SK-N-SH (cell line): ENCODE results near the gene SERPINA1. TPM values are rescaled to one million over a fixed set of nuclear protein-coding genes. Genes with fewer than 3 reads are reported as not detected.

Source experiments
- CTCF ChIA-PET: fragments of 300-600, 350-600 bp; formaldehyde crosslinking; extraction: SDS; loops from one replicate; lab custom pipeline; 2021; lab: Yijun Ruan, JAX
- POLR2A ChIA-PET: fragments of 350-600 bp; sonication (Branson Sonifier 250); formaldehyde crosslinking; extraction: SDS; loops from one replicate; lab custom pipeline; 2020; ENCODE audit warnings: antibody characterized with exemption, inconsistent platforms; lab: Yijun Ruan, JAX
- DNase-seq: peaks from one replicate; pipeline ENCODE4 v3.0.0; 2012
- H2AFZ ChIP-seq: fragments of 200-600 bp; sonication (generic); 2 replicates; pipeline ENCODE4 v1.8.1; 2016; ENCODE audit warnings: antibody characterized with exemption, mild to moderate bottlenecking, low read depth
- H3F3A ChIP-seq: fragments of 200-600 bp; sonication (generic); replicated peaks from 2 replicates; pipeline ENCODE3; 2016; ENCODE audit warnings: antibody characterized with exemption, mild to moderate bottlenecking; ENCODE audit not compliant: insufficient read depth
- H3K27ac ChIP-seq, 2 experiments: fragments of 200-500 bp in 1 of 2; fragments of 200-600 bp in 1 of 2; sonication (Bioruptor generic) in 1 of 2; sonication (generic), shearing (Covaris generic) in 1 of 2; 2 replicates each; pipeline versions ENCODE4 v1.5.1 to v1.6.1; 2014 to 2016; ENCODE audit warnings: low read depth in 2 of 2, inconsistent platforms in 1 of 2, low read length in 1 of 2, mild to moderate bottlenecking in 1 of 2, mixed read lengths in 1 of 2
- H3K27me3 ChIP-seq: fragments of 200-600 bp; sonication (generic), shearing (Covaris generic); 2 replicates; pipeline ENCODE4 v1.6.1; 2016; ENCODE audit warnings: mixed run types; ENCODE audit not compliant: insufficient read depth
- H3K36me3 ChIP-seq, 2 experiments: fragments of 200-500 bp in 1 of 2; fragments of 200-600 bp in 1 of 2; sonication (Bioruptor generic) in 1 of 2; sonication (generic) in 1 of 2; replicated peaks in 1 of 2; 2 replicates each; pipeline versions ENCODE3 to v1.5.1; 2014 to 2016; ENCODE audit warnings: low read length in 1 of 2, mild to moderate bottlenecking in 1 of 2; ENCODE audit not compliant: insufficient read depth in 2 of 2, control insufficient read depth in 1 of 2
- H3K4me1 ChIP-seq, 2 experiments: fragments of 200-500 bp in 1 of 2; fragments of 200-600 bp in 1 of 2; sonication (Bioruptor generic) in 1 of 2; sonication (generic), shearing (Covaris generic) in 1 of 2; 2 replicates each; pipeline versions ENCODE4 v1.5.1 to v1.6.1; 2014 to 2016; ENCODE audit warnings: low read depth in 1 of 2, low read length in 1 of 2, mixed run types in 1 of 2; ENCODE audit not compliant: insufficient read depth in 2 of 2, control insufficient read depth in 1 of 2
- H3K4me2 ChIP-seq: fragments of 200-600 bp; sonication (generic), shearing (Covaris generic); 2 replicates; pipeline ENCODE4 v1.6.1; 2017; ENCODE audit warnings: mixed run types
- H3K4me3 ChIP-seq, 2 experiments: fragments of 200-500 bp in 1 of 2; fragments of 200-600 bp in 1 of 2; sonication (Bioruptor generic) in 1 of 2; sonication (generic), shearing (Covaris generic) in 1 of 2; 2 replicates each; pipeline versions ENCODE4 v1.5.1 to v1.8.1; 2014 to 2016; ENCODE audit warnings: low read depth in 2 of 2, inconsistent platforms in 1 of 2, low read length in 1 of 2, mild to moderate bottlenecking in 1 of 2, mixed read lengths in 1 of 2, moderate library complexity in 1 of 2
- H3K79me2 ChIP-seq: fragments of 200-600 bp; sonication (generic); 2 replicates; pipeline ENCODE4 v1.8.1; 2017; ENCODE audit warnings: mild to moderate bottlenecking; ENCODE audit not compliant: insufficient read depth
- H3K9ac ChIP-seq: fragments of 200-600 bp; sonication (generic); 2 replicates; pipeline ENCODE4 v1.6.1; 2017; ENCODE audit warnings: mixed run types
- H3K9me2 ChIP-seq: fragments of 200-600 bp; sonication (generic); 2 replicates; pipeline ENCODE4 v1.6.1; 2017; ENCODE audit warnings: mixed run types
- H3K9me3 ChIP-seq: fragments of 200-600 bp; sonication (generic); 2 replicates; pipeline ENCODE4 v1.6.1; 2017; ENCODE audit warnings: mixed run types, mild to moderate bottlenecking, moderate library complexity
- H4K20me1 ChIP-seq: fragments of 200-600 bp; sonication (generic); 2 replicates; pipeline ENCODE4 v1.6.1; 2017; ENCODE audit warnings: mild to moderate bottlenecking, mixed run types; ENCODE audit not compliant: insufficient read depth
- CHD2 ChIP-seq: fragments of 150-350 bp; IDR thresholded peaks from 2 replicates; pipeline ENCODE4 v1.6.1; 2018; ENCODE audit warnings: low read length; ENCODE audit not compliant: partially characterized antibody
- CTCF ChIP-seq: fragments of 200-600 bp; sonication (generic); IDR thresholded peaks from 2 replicates; pipeline ENCODE4 v1.6.1; 2017; ENCODE audit warnings: antibody characterized with exemption, mild to moderate bottlenecking, moderate library complexity
- ELF1 ChIP-seq: IDR thresholded peaks from 2 replicates; pipeline ENCODE4 v1.4.0; 2012
- EZH2phosphoT487 ChIP-seq: fragments of 200-600 bp; sonication (generic); IDR thresholded peaks from 2 replicates; pipeline ENCODE4 v1.6.1; 2017; ENCODE audit warnings: low read depth, mixed run types, mild to moderate bottlenecking, antibody characterized with exemption, moderate library complexity, borderline replicate concordance
- FOSL2 ChIP-seq: IDR thresholded peaks from 2 replicates; pipeline ENCODE4 v1.4.0; 2012; ENCODE audit warnings: low read depth, mild to moderate bottlenecking, moderate library complexity, borderline replicate concordance
- FOXM1 ChIP-seq: IDR thresholded peaks from 2 replicates; pipeline ENCODE4 v1.4.0; 2012; ENCODE audit warnings: low read depth, mild to moderate bottlenecking
- GABPA ChIP-seq: IDR thresholded peaks from 2 replicates; pipeline ENCODE4 v1.4.0; 2012; ENCODE audit warnings: low read depth, mild to moderate bottlenecking
- GATA2 ChIP-seq: sonication (generic); formaldehyde crosslinking; IDR thresholded peaks from 2 replicates; pipeline ENCODE4 v1.5.0; 2020; ENCODE audit warnings: mild to moderate bottlenecking, missing genetic modification reagents
- JUND ChIP-seq: IDR thresholded peaks from 2 replicates; pipeline ENCODE4 v1.4.0; 2012
- NRF1 ChIP-seq: IDR thresholded peaks from 2 replicates; pipeline ENCODE4 v1.6.1; 2012; ENCODE audit warnings: low read depth, mild to moderate bottlenecking, low read length
- PBX3 ChIP-seq: IDR thresholded peaks from 2 replicates; pipeline ENCODE4; 2012
- POLR2AphosphoS5 ChIP-seq: IDR thresholded peaks from 2 replicates; pipeline ENCODE4 v1.6.1; 2012; ENCODE audit warnings: low read depth, low read length
- RCOR1 ChIP-seq: fragments of 150-350 bp; IDR thresholded peaks from 2 replicates; pipeline ENCODE4 v1.6.1; 2017; ENCODE audit warnings: antibody characterized with exemption, low read length
- RXRA ChIP-seq: IDR thresholded peaks from 2 replicates; pipeline ENCODE4 v1.4.0; 2012; ENCODE audit warnings: low read depth, mild to moderate bottlenecking, borderline replicate concordance
- SIN3A ChIP-seq: IDR thresholded peaks from 2 replicates; pipeline ENCODE4 v1.6.1; 2012; ENCODE audit warnings: low read depth, mild to moderate bottlenecking, low read length, moderate library complexity, borderline replicate concordance
- SMC3 ChIP-seq: IDR thresholded peaks from 2 replicates; pipeline ENCODE4 v1.6.1; 2012; ENCODE audit warnings: low read depth, low read length, improper control_type of control experiment
- TAF1 ChIP-seq: IDR thresholded peaks from 2 replicates; pipeline ENCODE4 v1.6.1; 2012; ENCODE audit warnings: low read depth, mild to moderate bottlenecking, low read length, moderate library complexity, borderline replicate concordance
- TEAD4 ChIP-seq: IDR thresholded peaks from 2 replicates; pipeline ENCODE4 v1.4.0; 2012; ENCODE audit warnings: mild to moderate bottlenecking, borderline replicate concordance; ENCODE audit not compliant: insufficient read depth
- USF1 ChIP-seq: IDR thresholded peaks from 2 replicates; pipeline ENCODE4 v1.4.0; 2012; ENCODE audit warnings: low read depth, borderline replicate concordance
- YY1 ChIP-seq: IDR thresholded peaks from 2 replicates; pipeline ENCODE4 v1.4.0; 2012; ENCODE audit warnings: low read depth, mild to moderate bottlenecking
- ZBTB33 ChIP-seq: IDR thresholded peaks from 2 replicates; pipeline ENCODE4 v1.4.0; 2012; ENCODE audit warnings: low read depth, borderline replicate concordance
- WGBS: methylation state at CpG from one replicate; pipeline ENCODE4 v1.1.6; 2017; ENCODE audit warnings: low lambda C conversion rate; 5-methylcytosine and 5-hydroxymethylcytosine counted together
- polyA plus RNA-seq, 3 experiments: library from polyadenylated mRNA; depleted of rRNA; stranded (reverse); fragments of >200 nt; gene quantifications; 2 replicates each; pipeline ENCODE4 v1.2.3, GENCODE V29; 2012

SERPINA1 gene
- polyA plus RNA-seq, 1 of the 3 experiments (the other 2 are of a cell fraction) = 11.3 TPM

GRCh38 chr14:94364037-94364436 is 24.4 kb downstream of the SERPINA1 start:
- 86% methylated on average over 2 of the region's 3 CpGs for WGBS
- Histone ChIP-seq H3K4me2 (no peak overlapping the region), H3K4me1 (no peaks in the 10 kb centered on the region), H3K9me3 (no peaks in the 10 kb centered on the region), H3K36me3 (no peaks in the 10 kb centered on the region), H3K79me2 (no peaks in the 10 kb centered on the region), H3F3A (no peaks in the 10 kb centered on the region), H3K27ac (no peak overlapping the region), H2AFZ (no peak overlapping the region), H3K4me3 (no peak overlapping the region), H3K9me2 (no peaks in the 10 kb centered on the region), H4K20me1 (no peaks in the 10 kb centered on the region), H3K27me3 (no peaks in the 10 kb centered on the region), H3K9ac (no peak overlapping the region)
- no peak for DNase-seq
- ChIA-PET CTCF (no interaction called here), POLR2A (no interaction called here)
- TF ChIP-seq TEAD4 = no peak
- no peak for TF ChIP-seq SMC3
- TF ChIP-seq FOXM1 = no peak
- no peak for TF ChIP-seq FOSL2
- no peak for TF ChIP-seq EZH2phosphoT487
- no peak for TF ChIP-seq TAF1
- no peak for TF ChIP-seq JUND
- no peak for TF ChIP-seq SIN3A
- no peak for TF ChIP-seq GATA2 (CRISPR knock-in tag)
- TF ChIP-seq RCOR1 = no peak
- TF ChIP-seq CHD2 = no peak

GRCh38 chr14:94363151-94363624 is 25.2 kb downstream of the SERPINA1 start:
- H3K4me1 ChIP-seq = no peaks in the 10 kb centered on the region
- H3K4me2 ChIP-seq = no peak overlapping the region
- TF ChIP-seq FOSL2 = no peak
- TF ChIP-seq ZBTB33 = no peak
- no peak for TF ChIP-seq PBX3
- TF ChIP-seq RXRA = no peak
- TF ChIP-seq YY1 = no peak
- TF ChIP-seq NRF1 = no peak
- TF ChIP-seq POLR2AphosphoS5 = no peak
- no peak for TF ChIP-seq USF1
- no peak for TF ChIP-seq CTCF
- no peak for TF ChIP-seq SIN3A
- no peak for TF ChIP-seq GABPA
- no peak for TF ChIP-seq ELF1

More at GRCh38 chr14:94363151-94363624, 25.2 kb downstream of the SERPINA1 start:
- Histone ChIP-seq H3K36me3 (no peaks in the 10 kb centered on the region), H4K20me1 (no peaks in the 10 kb centered on the region), H3K9me3 (no peaks in the 10 kb centered on the region), H3K27ac (no peak overlapping the region), H3K9me2 (no peaks in the 10 kb centered on the region), H3K9ac (no peak overlapping the region), H2AFZ (no peak overlapping the region), H3K79me2 (no peaks in the 10 kb centered on the region), H3F3A (no peaks in the 10 kb centered on the region), H3K27me3 (no peaks in the 10 kb centered on the region), H3K4me3 (no peak overlapping the region)
- WGBS = 94% methylated on average over 4 of the region's 12 CpGs
- ChIA-PET POLR2A (no interaction called here), CTCF (no interaction called here)
- DNase-seq = no peak
